Measurements from ENCODE around the gene DERL3. TPM values are rescaled to one million over a fixed set of nuclear protein-coding genes. Genes with fewer than 3 reads are reported as not detected.

DERL3 gene
- total RNA-seq, 1 experiment from 2014 or later, result 9.8 TPM

DNA sequence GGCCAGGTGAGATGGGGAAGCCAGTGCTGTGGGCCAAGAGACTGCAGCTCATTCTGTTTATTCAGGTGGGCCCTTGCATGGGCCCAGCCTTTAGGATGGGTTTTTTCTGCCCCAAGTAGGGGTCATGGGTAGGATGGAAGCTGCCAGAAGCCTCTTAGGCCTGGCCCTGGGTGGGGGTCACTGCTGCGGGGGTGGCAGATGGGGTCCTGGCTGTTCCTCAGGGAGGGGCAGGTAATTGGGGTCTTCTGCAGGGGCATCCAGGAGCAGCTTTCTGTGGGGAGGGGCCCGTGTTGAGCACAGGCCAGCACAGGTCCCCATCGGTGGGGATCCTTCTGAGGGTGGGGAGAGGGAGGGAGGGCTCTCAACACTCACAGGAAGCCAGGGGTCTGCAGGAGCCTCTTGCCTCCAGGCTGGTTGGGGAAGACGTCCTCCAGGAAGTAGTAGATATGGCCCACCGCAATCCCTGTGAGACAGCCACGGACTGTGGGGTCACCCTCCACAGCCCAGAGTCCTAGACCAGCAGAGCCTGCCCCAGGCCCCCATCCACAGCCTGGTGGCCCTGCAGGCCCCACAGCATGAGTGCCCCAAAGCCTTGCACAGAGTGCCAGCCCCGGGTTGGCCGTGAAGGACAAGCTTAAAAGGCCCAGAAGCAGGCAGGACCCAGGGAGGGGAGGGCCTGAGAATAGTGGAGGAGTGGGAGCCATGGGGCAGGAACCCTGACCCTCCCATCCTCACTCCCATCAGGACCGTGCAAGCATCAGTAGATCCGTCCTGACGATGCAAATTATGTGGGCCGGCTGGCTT, 1.9 kb downstream of the DERL3 start:
- H2AK5ac ChIP-seq (ENCODE audit: insufficient read length, low read length), result no peak overlapping the region
- no peak overlapping the region for H4K5ac ChIP-seq (ENCODE audit: insufficient read length, low read depth, low read length)
- no peak overlapping the region for H3K56ac ChIP-seq (ENCODE audit: insufficient read length, low read depth, low read length)
- no peak overlapping the region for H3K4me2 ChIP-seq (ENCODE audit: insufficient read depth, insufficient read length, low read length)
- no peak overlapping the region for H3K4ac ChIP-seq (ENCODE audit: low read depth, low read length)
- no peaks in the 10 kb centered on the region for H3K79me1 ChIP-seq (ENCODE audit: insufficient read depth, low read depth, low read length, poor library complexity, severe bottlenecking)
- H3K9ac ChIP-seq (ENCODE audit: extremely low read depth, insufficient read length, low read length), result no peak overlapping the region
- no peak overlapping the region for H2BK5ac ChIP-seq (ENCODE audit: insufficient read length, low read length)
- no peak overlapping the region for H2BK120ac ChIP-seq (ENCODE audit: low read depth, low read length, poor library complexity, severe bottlenecking)
- H2BK20ac ChIP-seq (ENCODE audit: low read depth, low read length, poor library complexity, severe bottlenecking), result no peak overlapping the region
- H3K9me3 ChIP-seq (ENCODE audit: control insufficient read depth, low read depth, low read length), result no peaks in the 10 kb centered on the region
- H3K79me2 ChIP-seq (ENCODE audit: insufficient read depth, low read length), result no peaks in the 10 kb centered on the region
- no peak overlapping the region for H3K18ac ChIP-seq (ENCODE audit: insufficient read length, low read depth, low read length)
- H3K23ac ChIP-seq (ENCODE audit: insufficient read length, low read depth, low read length), result no peak overlapping the region
- no peak overlapping the region for H4K91ac ChIP-seq (ENCODE audit: insufficient read length, low read depth, low read length)
- H4K20me1 ChIP-seq (ENCODE audit: control insufficient read depth, insufficient read depth, insufficient read length), result no peaks in the 10 kb centered on the region
- no peak for DNase-seq
- H3K27me3 ChIP-seq (ENCODE audit: insufficient read depth, low read length), result no peaks in the 10 kb centered on the region; the same call in 1 of the 2 replicates
- TF ChIP-seq CTCF (conservative IDR thresholded peaks at IDR 0.05), result no peak
- no peak overlapping the region for H3K27ac ChIP-seq (ENCODE audit: insufficient read length, low read depth, low read length)
- no peak overlapping the region for H3T11ph ChIP-seq (ENCODE audit: low read length)
- H2BK12ac ChIP-seq (ENCODE audit: insufficient read length, low read depth, low read length), result no peak overlapping the region
- H2AFZ ChIP-seq (ENCODE audit: low read length), result no peak overlapping the region
- H3K4me3 Mint-ChIP-seq, result peak overlapping the region; percentile 82 to 94
- WGBS (ENCODE audit: extremely low coverage, insufficient read length, low lambda C conversion rate), result no CpG with 5 or more reads among the region's 12 CpGs
- peak overlapping the region; percentile 6 to 68 (median 39); a peak in 2 of 7 replicates for H3K27ac Mint-ChIP-seq
- H4K8ac ChIP-seq (replicated peaks; ENCODE audit: insufficient read length, low read depth, low read length), result no peak overlapping the region
- no peak overlapping the region for H3K14ac ChIP-seq (ENCODE audit: insufficient read depth, low read length)
- peaks cover 6% of the 10 kb centered on the region for H3K23me2 ChIP-seq (ENCODE audit: insufficient read length, low read depth, low read length, poor library complexity, severe bottlenecking)
- H3K9me3 Mint-ChIP-seq, result peaks cover 0 to 3% of the 10 kb centered on the region in 2 experiments; a peak in 1 of 5 replicates
- no peaks in the 10 kb centered on the region; the same call in 1 of the 2 replicates for H3K4me1 ChIP-seq (ENCODE audit: insufficient read depth, low read length)
- no peak overlapping the region for H2BK15ac ChIP-seq (ENCODE audit: low read depth, low read length)
- peaks cover 27% of the 10 kb centered on the region for H3K27me3 Mint-ChIP-seq (ENCODE audit: low read depth)
- peaks cover 19 to 26% of the 10 kb centered on the region in 2 experiments for H3K4me1 Mint-ChIP-seq
- peaks cover 6 to 15% (median 11%) of the 10 kb centered on the region in 3 experiments; a peak in 6 of 7 replicates for H3K36me3 Mint-ChIP-seq (ENCODE audit: insufficient read depth in 1 of 3, low read depth in 3 of 3)
